IMR-90 (cell line): ENCODE results near the gene HPSE. TPM values are rescaled to one million over a fixed set of nuclear protein-coding genes. Genes with fewer than 3 reads are reported as not detected.

ENCODE experiments used
- microRNA-seq, 2 experiments: library from miRNA; stranded (forward) in 1 of 2; unstranded in 1 of 2; fragments of 10-50 nt in 1 of 2; fragments of <30 nt in 1 of 2; gene quantifications in 1 of 2; microRNA quantifications in 1 of 2; one replicate each; pipeline versions ENCODE3 to v1.1.0; 2013 to 2020; ENCODE audit not compliant: insufficient read depth in 1 of 2, insufficient read length in 1 of 2, unreplicated experiment in 1 of 2
- polyA plus RNA-seq, 3 experiments: library from polyadenylated mRNA; depleted of rRNA; stranded (reverse); fragments of >200 nt; gene quantifications; 2 replicates each; pipeline ENCODE4 v1.2.3, GENCODE V29; 2012; ENCODE audit warnings: low replicate concordance in 1 of 3
- small RNA-seq, 5 experiments: library from RNA; depleted of rRNA; stranded (forward); fragments of <200 nt; gene quantifications; one replicate each; pipeline ENCODE3, GENCODE V24; 2012
- total RNA-seq: library from RNA; depleted of rRNA; stranded (reverse); fragments of >200 nt; gene quantifications from 2 replicates; pipeline ENCODE4 v1.2.3, GENCODE V29; 2012; rRNA removed

HPSE gene
- total and polyA plus RNA-seq, 2 of the 4 experiments (the other 2 are of a cell fraction), result under 0.01 to 0.09 TPM

Small RNA genes within 50 kb of the gene (microRNA-seq; reads per million reads assigned to microRNA genes)
- not detected for gene AC114781.5 (ENCODE audit: insufficient read depth, insufficient read length)

Small RNA genes within 50 kb of the gene (small RNA-seq; reads per million reads assigned to genes)
- gene AC114781.5, result 0 reads per million in 5 experiments

Other genes with a start within 250 kb of the HPSE start
- gene PLAC8, start 220.1 kb downstream of the HPSE start, total RNA-seq, result not detected in 2 replicates
- not detected in 2 replicates for gene PLAC8, start 220.1 kb downstream of the HPSE start, polyA plus RNA-seq (2012; rRNA removed)
- 7.3 and 8.9 TPM in 2 replicates for gene COQ2, start 50.0 kb downstream of the HPSE start, total RNA-seq
- 7.4 and 7.9 TPM in 2 replicates for gene COQ2, start 50.0 kb downstream of the HPSE start, polyA plus RNA-seq (2012; rRNA removed)
- gene HELQ, start 121.0 kb upstream of the HPSE start, total RNA-seq, result 9.1 and 13.1 TPM in 2 replicates
- gene HELQ, start 121.0 kb upstream of the HPSE start, polyA plus RNA-seq (2012; rRNA removed), result 7.4 and 8.8 TPM in 2 replicates
- 8.6 and 23.9 TPM in 2 replicates for gene MRPS18C, start 121.2 kb upstream of the HPSE start, total RNA-seq
- 12.2 and 13.4 TPM in 2 replicates for gene MRPS18C, start 121.2 kb upstream of the HPSE start, polyA plus RNA-seq (2012; rRNA removed)
- gene ABRAXAS1, start 150.3 kb upstream of the HPSE start, total RNA-seq, result 8.4 and 12.2 TPM in 2 replicates
- 3.8 and 4.1 TPM in 2 replicates for gene ABRAXAS1, start 150.3 kb upstream of the HPSE start, polyA plus RNA-seq (2012; rRNA removed)
- gene GPAT3, start 201.3 kb upstream of the HPSE start, total RNA-seq, result 2.9 and 5.3 TPM in 2 replicates
- 1.0 and 1.3 TPM in 2 replicates for gene GPAT3, start 201.3 kb upstream of the HPSE start, polyA plus RNA-seq (2012; rRNA removed)